DLD1 (cell line): Measurements from ENCODE around the gene CHRNB4.

Experiments
- in situ Hi-C: cut with HindIII; loops from 2 replicates; pipeline ENCODE4 v1.10.0; 2017; ENCODE audit warnings: low sequenced_read_pairs

CHRNB4 gene

GRCh38 chr15:78634210-78635145, 6.5 kb downstream of the CHRNB4 start:
- in situ Hi-C loops: no loop called here

DNA sequence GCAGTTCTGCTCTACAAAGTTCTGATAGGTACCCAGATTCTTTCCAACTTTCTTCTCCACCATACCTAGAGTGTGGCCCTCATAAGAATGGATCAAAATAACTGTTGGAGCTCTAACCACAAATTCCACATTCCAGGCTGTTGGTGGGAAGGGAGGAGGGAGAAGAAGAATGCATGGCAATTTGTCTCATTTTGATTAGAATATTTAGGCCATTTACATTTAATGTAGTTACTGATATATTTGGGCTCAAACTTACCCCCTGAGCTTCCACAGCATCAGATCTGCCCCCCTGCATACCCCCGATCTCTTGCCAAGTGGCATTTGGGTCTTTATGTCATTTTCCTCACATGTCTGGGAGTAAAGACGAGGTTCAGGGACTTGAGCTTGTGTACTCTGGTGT, 7.7 kb downstream of the CHRNB4 start:
- in situ Hi-C loops: no loop called here

DNA sequence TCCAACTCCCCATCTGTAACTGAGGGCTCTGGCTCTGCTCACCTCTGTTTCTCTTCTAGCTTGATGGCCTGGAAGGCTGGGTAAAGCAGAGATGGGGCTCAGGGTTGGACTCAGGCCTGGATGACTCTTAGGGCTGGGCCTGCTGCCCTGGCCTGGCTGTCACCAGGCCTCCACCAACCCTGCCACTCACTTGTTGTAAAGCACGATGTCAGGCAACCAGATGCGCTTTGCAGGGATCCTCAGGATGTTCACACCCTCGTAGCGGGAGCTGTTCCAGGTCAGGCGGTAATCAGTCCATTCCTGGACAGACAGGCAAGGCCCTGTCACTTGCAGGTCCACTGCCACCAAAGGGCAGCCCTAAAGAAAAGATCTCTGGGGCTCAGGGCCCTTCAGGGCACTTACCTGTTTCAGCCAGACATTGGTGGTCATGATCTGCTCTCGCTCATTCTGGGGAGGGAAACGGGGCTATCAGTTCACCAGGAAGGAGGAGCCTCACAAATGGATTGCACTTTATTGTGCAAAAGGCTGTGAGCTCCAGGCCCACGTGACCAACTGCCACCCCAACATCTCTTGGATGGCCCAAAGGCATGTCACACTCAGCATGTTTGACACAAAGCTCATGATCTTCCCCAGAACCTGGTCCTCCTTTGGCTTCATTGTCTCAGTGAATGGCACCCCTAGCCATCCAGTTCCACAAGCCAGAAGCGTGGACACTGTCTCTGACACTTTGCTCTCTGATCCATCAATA, 9.9 kb downstream of the CHRNB4 start:
- in situ Hi-C loops: no loop called here

- in situ Hi-C loops: no loop called here
Measured at GRCh38 chr15:78629716-78630065, 11.3 kb downstream of the CHRNB4 start.

DNA sequence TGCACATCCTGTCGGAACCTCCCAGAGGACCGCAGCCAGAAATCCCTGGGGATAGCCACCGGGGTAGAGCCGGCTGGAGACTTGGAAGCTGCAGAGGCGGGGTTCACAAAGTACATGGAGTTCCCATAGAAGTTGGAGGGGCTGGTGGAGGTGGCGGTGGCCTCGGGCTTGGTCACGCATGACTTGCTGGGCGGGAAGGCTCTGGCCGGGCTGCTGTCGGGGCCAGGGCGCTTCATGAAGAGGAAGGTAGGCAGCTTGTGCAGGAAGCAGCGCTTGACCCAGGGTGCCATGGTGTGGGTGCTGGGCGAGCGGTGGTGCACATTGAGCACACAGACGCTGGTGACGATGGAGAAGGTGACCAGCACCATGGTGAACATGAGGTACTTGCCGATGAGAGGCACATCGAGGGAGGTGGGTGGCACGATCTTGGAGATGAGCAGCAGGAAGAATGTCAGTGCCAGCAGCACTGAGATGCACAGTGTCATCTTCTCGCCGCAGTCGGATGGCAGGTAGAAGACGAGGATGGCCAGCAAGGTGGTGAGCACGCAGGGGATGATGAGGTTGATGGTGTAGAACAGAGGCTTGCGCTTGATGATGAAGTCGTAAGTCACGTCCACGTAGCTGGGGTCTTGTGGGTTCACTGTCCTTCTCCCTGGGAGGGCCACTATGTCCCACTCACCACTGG, 11.8 kb downstream of the CHRNB4 start:
- in situ Hi-C loops: no loop called here

DNA sequence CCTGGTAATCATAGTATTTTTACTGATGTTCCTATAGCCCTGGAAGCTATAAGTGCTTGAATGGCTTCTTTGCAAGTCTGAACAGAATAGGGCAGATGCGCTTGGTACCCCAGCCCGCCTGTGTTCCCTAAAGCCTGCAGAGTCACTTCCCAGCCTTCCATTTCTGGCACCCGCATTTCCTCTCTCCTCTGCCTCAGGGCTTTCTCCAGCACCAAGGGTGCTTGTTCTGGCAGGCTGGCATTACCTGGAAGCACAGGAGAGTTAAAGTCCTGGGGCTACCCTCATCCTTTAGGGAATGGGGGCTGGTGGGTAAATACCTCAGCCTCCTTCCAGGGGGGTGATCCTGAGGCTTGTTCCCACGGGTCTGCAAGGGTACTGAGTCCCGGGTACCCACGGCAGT, 12.8 kb downstream of the CHRNB4 start:
- in situ Hi-C loops: no loop called here

- in situ Hi-C loops: no loop called here
Measured at GRCh38 chr15:78627348-78627747, 13.7 kb downstream of the CHRNB4 start.

GRCh38 chr15:78626381-78626995, 14.5 kb downstream of the CHRNB4 start:
- in situ Hi-C loops: no loop called here

- in situ Hi-C loops: no loop called here
Measured at GRCh38 chr15:78625606-78626280, 15.3 kb downstream of the CHRNB4 start.

DNA sequence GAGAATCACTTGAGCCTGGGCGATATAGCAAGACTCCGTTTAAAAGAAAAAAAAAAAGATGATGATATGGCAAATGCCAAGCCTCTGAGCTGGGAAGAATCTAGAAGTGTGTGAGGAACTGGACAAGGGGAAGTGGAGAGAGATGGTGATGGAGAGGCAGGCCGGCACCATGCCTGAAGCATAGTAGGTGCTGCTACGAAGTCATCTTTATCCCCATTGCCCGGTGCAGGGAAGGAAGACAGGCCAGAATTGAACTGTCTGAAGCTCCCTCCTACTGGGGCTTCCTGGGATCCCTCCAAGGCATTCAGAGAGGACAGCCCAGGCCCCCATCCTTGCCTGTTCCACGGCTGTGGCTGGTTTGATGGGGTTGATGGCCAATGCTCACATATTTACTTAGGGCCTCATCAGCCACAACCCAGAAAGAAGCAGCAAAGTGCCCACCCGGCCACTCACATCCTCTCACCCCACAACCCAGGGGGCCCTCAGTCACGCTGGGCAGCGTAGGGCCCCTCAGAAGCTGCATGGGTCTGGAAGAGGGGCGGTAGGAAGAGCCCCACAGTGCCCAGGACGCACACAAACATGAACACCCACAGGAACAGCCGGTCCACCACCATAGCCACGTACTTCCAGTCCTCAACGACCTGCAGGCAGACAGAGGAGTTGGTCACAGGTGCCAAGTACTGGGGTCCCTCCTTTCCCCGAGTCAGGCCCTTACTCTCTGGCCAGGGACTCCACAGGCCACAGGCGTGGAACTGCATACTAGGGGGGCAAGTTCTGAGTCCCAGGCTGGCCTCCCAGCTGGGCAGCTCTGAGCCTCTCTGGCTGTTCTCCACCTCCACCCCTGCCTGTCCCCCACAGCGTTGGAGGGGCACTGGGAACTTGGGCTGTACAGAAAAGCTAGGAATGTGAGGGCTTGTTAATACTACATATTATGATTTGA, 16.1 kb downstream of the CHRNB4 start:
- in situ Hi-C loops: no loop called here

DNA sequence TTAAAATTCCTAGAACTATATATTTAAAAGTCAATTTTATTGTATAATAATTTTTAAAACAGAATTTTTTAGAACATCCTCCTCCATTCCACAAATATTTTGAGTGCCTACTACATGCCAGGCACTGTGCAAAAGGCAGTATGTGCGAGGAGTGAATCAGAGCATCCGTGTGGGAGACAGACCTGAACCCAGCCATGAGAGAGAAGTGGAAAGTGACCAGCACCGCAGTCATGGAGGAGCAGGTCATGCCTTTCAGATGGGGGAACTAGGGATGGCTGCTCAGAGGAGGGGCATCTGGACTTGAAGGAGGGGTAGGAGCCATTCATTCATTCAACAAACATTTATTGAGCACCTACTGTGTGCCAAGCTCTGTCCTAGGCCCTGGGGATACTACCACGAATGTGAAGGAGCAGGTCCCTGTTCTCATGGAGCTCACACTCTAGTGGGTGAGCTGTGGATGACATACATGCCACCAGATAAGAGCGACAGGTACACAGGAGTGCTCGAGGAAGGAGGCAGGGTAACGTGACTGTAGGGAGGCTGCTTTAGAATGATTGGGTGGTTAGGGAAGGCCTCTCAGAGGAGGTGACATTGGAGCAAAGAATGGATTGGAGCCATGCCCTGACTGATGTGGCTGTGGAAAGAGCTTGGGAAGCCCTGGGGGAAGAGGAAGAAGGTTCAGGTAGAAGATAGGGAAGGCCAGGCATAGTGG, 17.1 kb downstream of the CHRNB4 start:
- in situ Hi-C loops: no loop called here

GRCh38 chr15:78621810-78622402, 19.1 kb downstream of the CHRNB4 start:
- in situ Hi-C loops: no loop called here

DNA sequence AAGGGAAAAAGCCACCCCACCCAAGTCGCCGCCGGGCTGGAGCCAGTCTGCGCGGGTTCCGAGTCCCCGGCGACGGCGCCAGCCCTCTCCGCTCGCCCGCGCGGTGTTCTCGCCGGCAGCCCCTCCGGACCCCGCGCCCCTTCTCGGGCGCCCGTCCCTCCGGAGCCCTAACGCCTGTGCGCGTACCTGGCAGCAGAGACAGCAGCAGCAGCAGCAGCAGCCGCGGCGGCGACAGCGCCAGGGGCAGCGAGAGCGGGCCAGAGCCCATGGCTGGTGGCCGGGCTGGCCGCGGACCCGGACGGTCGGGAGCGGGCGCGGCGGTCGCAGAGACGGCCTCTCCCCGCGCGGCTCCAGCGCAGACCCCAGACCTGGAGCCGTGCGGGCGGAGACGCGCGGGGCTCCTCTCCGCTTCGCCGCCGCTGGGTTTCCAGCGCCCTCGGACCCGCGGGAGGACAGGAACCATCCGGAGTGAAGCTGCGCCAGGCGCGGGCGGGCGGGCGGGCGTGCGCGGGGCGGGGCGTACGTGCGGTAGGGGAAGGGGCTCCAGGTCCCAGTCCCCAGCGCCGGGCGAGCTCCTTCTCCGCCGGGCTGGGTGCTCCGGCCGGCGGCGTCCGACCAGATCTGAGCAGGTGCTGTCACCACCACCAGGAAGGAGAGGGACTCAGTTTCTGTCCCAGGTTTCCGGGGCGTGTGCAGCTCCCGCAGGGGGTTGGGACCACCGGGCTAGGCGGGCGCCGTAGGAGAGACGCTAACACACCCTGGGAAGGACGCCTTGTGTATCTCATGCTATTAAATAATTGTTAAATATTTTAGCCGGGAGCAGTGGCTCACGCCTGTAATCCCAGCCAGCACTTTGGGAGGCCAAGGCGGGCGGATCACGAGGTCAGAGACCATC, 20.2 kb downstream of the CHRNB4 start, which contains the start of gene CHRNA3:
TSS of gene CHRNA3 (minus strand) at position 470 of the 895 bp plus-strand sequence. CDS start at position 268, 202 bp downstream.
- in situ Hi-C loops: no loop called here

GRCh38 chr15:78620021-78620526, 20.9 kb downstream of the CHRNB4 start:
- in situ Hi-C loops: no loop called here

GRCh38 chr15:78619022-78619950, 21.7 kb downstream of the CHRNB4 start:
- in situ Hi-C loops: no loop called here

DNA sequence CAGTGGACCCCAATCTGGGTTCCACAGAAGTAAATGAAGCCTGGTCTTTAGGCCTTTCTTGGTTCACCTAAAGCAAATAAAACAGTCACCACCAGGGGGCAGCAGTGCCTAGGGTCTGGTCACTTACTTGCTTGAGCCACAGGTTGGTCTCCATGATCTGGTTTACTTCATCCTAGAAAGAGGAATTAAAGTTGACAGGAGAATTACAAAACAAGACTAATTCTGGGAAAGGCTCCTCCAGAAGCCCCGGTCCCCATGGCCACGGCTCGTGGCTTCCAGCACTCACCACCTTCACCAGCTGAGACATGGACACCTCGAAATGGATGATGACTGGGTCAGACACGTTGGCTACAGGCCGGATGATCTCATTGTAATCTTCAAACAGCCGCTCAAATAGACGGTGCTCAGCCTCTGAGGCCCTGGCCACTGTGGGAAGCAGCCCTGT, 22.5 kb downstream of the CHRNB4 start:
- in situ Hi-C loops: no loop called here
